GM19043 (cell line): ENCODE data around the gene PCDH7.

ENCODE experiments used
- ATAC-seq: cut with Tn5 transposase; IDR thresholded peaks from one replicate; pipeline ENCODE4 v1.9.1; 2021; ENCODE audit warnings: low read depth; ENCODE audit not compliant: unreplicated experiment

The PCDH7 gene

GRCh38 chr4:30726090-30726675, 6.0 kb downstream of the PCDH7 start:
- ATAC-seq, result no peak

- ATAC-seq, result no peak
These were observed 7.2 kb downstream of the PCDH7 start for GRCh38 chr4:30727409-30727808.

DNA sequence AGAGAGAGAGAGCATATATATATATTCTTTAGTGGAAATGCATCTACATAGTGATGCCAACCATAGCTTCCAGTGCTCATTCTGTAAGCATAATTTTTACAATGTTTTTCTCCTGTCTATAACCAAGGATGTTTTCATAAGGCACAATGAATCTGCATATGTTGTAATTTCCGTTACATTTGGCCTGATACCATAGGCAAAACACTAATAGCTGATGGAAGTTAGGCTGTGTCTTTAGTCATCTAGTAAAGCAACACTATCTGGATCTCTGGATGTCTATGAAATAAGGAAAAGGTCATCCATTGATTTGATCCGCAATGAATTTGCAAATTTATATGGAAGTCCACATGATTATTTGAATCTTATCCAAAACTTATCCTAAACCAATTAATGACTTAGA, 8.1 kb downstream of the PCDH7 start:
- ATAC-seq, result no peak

DNA sequence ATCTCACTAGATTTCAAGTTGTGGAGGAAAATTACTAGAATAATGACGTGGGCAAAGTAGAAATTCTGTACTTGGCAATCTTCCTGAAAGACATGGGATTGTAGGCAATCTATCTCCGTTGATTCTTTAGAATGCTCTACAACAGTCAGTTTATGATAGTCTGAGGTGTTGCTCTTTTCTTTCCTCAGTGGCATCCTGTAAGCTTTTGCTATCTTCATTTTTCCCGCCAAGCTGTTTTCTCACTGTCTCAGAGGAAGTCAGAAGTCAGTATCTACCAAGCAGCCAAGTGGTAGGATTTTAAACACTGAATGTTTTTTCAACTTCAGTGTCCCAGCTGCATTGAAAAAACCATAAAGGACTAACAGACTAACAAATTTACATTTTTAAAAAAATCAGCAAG, 23.7 kb downstream of the PCDH7 start:
- no peak for ATAC-seq

- ATAC-seq, result no peak
These were observed 24.2 kb downstream of the PCDH7 start for GRCh38 chr4:30744386-30744785.

DNA sequence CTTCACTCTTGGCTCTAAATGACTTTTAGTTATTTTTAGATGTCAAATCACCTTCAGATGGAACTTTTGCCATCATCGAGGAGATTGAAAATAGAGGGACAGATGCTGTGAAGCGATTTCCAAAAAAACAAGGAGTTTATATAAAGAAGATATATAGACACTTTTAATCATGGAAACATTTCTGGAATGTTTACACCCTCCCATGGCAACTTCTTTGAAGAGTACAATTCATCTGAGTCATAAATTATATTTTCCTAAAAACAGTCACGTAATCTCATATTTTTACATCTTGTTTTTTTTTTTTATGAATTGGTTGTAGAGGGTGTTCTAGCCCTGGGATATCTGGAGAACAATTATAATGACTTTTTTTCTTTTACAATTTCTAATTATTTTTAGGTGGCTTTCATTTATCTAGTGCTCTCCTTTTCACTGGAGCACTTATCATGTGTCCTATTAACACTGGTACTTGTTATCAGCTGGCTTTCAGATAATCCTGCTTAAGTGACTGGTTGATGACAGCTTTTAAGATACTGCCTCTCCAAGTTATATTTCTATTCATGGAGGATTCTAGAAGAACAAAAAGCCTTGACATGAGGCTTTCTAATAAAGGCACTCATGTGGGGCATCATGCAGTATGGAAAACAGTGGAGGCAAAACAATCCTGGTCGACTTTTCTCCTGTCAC, 24.9 kb downstream of the PCDH7 start:
- no peak for ATAC-seq

DNA sequence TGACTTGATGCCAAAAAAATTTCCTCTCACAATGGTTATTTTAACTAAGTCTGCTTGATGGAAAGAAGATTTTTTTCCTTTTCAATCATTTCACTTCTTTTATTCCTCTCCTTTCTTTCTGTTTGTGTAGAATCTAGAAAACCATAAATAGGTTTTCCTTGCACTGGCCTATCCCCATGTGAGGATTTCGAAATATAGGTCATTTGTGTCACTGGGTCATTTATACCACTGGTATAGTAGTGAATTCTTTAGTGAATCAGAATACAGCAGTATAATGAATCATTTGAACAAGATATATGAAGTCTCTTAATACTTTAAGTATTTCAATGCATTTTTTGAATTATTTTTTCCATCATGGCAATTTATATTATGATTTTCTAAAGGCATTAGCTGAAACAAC, 26.6 kb downstream of the PCDH7 start:
- ATAC-seq, result no peak

GRCh38 chr4:30753316-30753715, 33.1 kb downstream of the PCDH7 start:
- ATAC-seq, result no peak

- ATAC-seq, result no peak
These were observed 33.9 kb downstream of the PCDH7 start for GRCh38 chr4:30754021-30754420.

- no peak for ATAC-seq
These were observed 35.2 kb downstream of the PCDH7 start for GRCh38 chr4:30755346-30755745.

- ATAC-seq, result no peak
These were observed 36.4 kb downstream of the PCDH7 start for GRCh38 chr4:30756553-30756952.

DNA sequence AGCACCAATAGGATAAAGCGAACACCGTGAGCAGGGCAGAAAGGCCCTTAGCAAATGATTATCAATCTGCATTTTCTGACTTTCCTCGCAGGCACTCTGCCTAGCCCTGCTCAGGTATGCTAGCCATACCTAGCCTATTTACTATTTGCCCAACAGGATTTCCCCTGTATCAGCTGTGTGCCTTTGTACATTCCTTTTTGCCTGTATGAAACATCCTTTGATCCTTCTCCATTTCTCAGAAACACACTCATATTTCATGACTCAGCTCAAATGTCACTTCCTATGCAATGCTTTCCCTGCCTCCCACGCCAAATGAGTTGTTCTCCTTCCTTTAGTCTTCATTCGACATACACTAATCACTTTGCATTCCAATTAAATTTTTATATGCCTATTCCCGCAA, 37.2 kb downstream of the PCDH7 start:
- no peak for ATAC-seq

DNA sequence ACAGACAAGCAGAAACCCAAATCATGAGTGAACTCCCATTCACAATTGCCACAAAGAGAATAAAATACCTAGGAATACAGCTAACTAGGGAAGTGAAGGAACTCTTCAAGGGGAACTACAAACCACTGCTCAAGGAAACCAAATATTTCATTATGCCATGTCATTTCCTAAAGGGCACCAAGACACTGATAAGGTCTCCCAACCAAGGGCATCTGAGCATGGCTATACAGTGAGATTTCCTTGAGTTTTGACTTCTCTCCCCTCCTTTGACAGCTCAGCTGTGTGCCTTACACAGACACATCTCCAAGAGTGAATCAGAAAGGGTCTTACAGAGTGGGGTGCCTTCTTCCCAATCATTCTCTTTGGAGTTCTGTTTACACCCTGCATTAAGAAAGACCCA, 40.4 kb downstream of the PCDH7 start:
- ATAC-seq, result no peak

DNA sequence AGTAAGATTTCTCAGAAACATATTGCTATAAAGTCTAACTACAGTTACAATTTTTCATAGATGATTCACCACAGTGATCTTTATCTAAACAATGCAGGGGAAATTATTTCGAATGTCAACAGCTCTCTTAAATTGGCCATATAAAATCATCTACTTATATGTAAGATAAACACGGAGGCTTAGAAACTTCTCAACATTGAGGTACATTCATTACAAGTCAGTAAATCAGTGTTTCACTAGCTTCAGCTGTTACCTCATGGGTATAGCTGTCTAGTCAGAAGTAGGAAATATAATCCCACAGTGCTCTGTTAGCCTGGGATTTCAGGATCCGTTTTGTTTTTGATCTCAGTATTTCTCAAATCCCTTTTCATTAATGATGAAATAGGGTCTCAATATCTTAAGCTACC, 43.2 kb downstream of the PCDH7 start:
- ATAC-seq, result no peak

GRCh38 chr4:30765022-30765421, 44.9 kb downstream of the PCDH7 start:
- ATAC-seq, result no peak

DNA sequence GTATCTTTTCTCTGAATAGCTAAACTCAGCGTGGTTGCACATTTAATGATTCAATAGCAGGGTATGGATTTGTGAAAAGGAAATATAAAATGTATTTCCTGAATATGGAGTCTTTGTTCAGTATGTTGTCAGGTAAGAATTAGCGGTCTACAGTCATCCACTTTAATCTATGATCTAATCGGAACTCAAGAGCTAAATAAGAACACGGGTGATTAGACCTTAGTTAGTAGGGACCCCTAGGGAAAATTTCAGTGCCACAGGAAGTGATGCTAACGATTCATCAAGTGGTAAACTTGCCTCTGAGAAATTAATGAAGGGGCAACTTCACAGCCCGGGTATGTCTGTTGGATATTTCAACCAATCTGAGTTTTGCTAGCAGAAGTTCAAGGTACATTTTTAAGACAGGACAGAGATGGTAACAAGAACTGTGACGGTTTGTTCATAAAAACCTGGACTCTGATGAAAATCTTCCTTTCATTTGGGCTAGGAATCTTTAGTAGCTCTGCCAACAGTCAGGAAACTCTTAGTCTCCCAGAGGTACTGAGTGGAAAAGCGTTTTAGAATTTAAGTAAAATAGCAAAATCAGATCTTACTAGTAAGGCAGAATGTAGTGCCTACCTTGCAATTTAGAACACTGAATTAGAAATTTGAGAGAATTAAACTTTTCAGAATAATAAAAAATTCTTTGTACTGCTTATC, 47.1 kb downstream of the PCDH7 start:
- no peak for ATAC-seq

DNA sequence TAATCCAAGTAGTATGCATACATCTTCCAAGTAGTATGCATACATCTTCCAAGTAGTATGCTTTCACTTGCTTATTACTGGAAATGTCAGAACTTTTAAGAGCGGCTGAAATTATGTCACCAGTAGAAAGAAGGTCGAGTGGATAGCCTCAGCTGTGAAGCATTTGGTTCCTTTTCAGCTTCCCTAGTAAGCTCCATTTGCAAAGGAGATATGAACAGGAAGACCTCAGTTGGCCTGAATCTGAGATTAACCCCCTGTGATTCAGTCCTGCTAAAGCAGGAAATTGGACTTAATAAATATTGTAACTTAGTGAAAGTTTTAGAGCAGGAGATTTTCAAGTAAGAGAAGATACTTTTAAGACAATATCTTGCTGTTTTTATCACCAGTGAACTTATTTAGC, 48.1 kb downstream of the PCDH7 start:
- no peak for ATAC-seq

DNA sequence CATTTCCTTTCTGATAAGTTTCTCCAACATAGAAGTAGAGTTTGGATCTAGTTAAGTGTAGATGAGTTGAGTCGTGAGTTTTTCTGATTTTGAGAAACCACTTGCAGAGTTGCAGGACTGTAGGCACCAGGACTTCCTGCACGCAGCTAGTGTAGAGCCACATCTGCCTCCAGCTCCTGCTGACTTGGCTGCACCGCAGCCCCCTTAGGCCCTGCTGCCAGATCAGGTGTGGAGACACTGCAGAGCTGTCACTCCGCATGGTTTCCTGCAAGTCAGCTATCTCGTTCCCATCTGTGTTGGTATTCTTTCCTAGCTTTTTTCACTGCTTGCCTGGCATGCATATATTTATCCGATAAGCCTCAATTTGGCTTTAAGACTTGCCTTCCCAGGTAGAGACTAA, 48.9 kb downstream of the PCDH7 start:
- ATAC-seq, result no peak

DNA sequence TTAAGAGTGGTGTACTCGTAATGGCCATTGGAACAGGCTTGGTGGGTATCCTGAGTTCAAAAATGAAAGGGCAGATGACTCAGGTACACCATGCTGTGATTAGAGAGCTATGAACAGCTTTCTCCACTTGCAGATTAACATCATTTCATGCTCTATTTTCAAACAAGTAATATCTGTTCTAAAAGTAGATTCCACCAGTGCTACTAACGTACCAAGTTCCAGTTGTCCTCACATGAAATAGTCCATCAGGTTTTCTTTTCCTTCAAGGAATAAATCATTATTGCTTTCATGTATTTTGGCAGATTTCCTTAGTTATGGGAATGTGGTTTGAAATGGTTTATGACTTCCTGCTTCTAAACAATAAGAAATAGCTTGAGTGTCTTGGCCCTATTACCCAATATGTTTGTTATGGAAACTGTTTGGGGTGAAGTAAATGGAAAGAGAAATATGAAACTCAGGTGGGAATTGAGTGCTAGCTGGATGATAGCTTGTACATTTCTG, 49.9 kb downstream of the PCDH7 start:
- no peak for ATAC-seq

- ATAC-seq, result no peak
These were observed 50.6 kb downstream of the PCDH7 start for GRCh38 chr4:30770812-30771211.

DNA sequence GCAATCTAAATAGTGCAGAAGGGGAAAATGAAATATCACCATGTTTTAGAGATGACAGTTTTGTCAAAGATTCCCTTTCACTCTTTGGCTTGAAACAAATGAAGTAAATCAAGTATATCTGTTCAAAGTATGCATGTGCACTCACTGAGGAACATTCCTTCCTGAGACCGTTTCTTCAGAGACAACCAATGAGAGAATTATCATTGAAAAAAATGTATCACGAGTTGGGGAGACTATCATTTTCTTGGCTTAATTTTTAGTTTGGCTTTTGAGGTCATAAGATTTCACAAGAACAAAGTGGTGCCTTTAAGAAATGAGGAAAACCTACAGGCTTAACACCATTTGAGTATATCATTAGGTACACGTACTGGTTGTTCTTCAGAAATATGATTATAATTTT, 56.3 kb downstream of the PCDH7 start:
- ATAC-seq, result no peak

- ATAC-seq, result no peak
These were observed 56.8 kb downstream of the PCDH7 start for GRCh38 chr4:30776921-30777415.
